Stimulated activated CD8-positive, alpha-beta memory T cell treated with anti-CD3 and anti-CD28 coated beads, Interleukin-4, amount 100 ng/mL, for 48 hours (primary cell): ENCODE measurements around the gene GIMAP8.
"Not testable (repeated sequence)": the region's sequence is repeated elsewhere in the genome, so short reads cannot be mapped to it uniquely, and the experiment has no call there.

Experiments used
- DNase-seq: peaks from one replicate; pipeline ENCODE4 v3.0.0-alpha.2; 2020

The GIMAP8 gene

GRCh38 chr7:150468241-150468640, 17.8 kb downstream of the GIMAP8 start:
- DNase-seq: no peak

DNA sequence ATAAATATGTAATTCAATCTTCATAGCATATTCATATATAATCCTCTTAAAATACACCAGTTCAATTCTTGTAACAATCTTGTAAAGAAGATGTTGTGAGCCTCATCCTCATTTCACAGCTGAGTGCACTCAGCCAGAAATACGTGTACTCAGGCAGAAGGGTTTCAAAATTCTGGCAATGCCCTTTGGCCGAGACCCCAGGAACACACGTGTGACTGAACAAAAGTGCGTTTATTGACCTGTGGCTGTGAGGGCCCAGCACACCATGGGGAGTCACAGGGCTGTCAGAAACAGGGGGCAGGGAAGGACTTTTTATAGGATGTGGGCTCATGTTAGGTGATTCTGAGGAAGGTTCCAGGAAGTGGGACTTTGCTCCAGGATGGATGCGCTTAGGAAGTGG, 21.5 kb downstream of the GIMAP8 start:
- no peak for DNase-seq

GRCh38 chr7:150473902-150474301, 23.5 kb downstream of the GIMAP8 start:
- no peak for DNase-seq

DNA sequence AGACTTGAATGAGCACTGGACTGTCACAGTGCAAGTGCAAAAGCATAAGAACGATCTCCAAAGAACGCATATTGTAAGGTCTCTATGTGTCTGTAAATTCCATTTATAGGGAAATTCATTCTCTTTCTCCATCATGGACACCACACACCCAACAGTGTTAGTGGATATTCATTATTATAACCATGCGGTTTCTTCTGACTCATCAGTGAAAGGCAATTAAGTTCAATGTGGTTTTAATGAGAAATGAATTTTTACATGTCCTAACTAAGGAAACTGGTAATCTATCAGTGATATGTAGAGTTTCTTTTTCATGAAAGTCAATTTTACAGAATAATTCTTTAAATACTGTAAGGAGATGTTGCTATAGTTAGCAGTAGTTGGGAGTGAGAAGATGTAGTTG, 25.9 kb downstream of the GIMAP8 start:
- DNase-seq: no peak

GRCh38 chr7:150476819-150477631, 26.6 kb downstream of the GIMAP8 start:
- peak; percentile 59 for DNase-seq

- no peak for DNase-seq
Measured at GRCh38 chr7:150479023-150479716, 28.7 kb downstream of the GIMAP8 start.

DNA sequence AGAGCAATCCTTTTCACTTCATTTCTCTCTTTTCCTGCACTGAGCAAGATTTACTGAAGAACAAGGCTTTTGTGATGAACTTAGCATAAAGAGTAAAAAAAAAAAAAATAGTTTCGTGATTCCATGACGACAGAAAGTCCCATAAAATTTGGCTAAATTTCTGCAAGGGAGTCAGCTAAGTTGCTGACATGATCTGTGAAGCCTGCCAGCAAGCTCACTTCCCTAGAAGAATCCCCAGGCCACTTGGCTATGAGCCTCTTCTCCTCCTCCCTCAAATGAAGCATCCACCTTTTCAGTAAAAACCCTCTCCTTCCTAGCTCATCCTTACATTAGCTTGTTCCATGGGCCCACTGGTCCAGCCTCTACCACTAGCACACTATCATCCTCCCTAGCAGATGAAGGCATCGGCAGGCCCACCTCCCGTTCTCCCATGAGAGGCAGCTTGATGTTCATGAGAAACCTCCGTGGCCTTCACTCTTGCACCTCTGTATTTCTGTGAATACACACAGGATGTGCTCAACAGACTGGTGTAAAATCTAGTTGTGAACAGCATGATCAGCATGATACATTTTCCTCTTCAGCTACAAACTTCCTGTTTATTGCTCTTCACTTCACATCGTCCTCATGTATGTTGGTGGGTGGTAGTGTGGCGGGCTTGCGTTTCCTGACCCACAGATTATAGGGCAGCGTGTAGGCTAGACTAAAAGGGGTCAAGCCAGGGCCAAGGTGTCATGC, 30.9 kb downstream of the GIMAP8 start:
- peak; percentile 63 for DNase-seq

- DNase-seq: no peak
Measured at GRCh38 chr7:150481922-150482321, 31.5 kb downstream of the GIMAP8 start.

- not testable (repeated sequence) for DNase-seq
Measured at GRCh38 chr7:150483514-150483913, 33.1 kb downstream of the GIMAP8 start.

GRCh38 chr7:150484071-150484470, 33.6 kb downstream of the GIMAP8 start:
- not testable (repeated sequence) for DNase-seq

GRCh38 chr7:150487625-150488024, 37.2 kb downstream of the GIMAP8 start:
- no peak for DNase-seq

DNA sequence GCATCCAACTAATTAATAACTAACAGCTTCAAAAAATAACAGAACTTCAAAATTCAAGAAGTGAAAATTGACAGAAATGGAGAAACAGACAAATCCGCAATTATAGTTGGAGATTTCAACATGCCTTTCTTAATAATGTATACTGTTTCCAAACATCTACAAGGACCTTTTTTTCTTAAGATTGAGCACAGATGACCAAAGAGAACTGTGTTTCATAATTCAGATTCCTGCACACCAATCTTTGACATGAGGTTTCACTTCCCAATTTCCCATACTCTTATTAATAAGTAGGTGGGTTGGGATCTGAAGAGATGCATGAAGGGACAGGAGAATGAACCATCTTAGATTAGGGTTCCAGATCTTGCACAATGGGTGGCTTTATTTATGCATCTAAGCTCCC, 39.4 kb downstream of the GIMAP8 start:
- no peak for DNase-seq

GRCh38 chr7:150493442-150493841, 43.0 kb downstream of the GIMAP8 start:
- DNase-seq: not testable (repeated sequence)

GRCh38 chr7:150502519-150502918, 52.1 kb downstream of the GIMAP8 start:
- no peak for DNase-seq

GRCh38 chr7:150503155-150503554, 52.7 kb downstream of the GIMAP8 start:
- DNase-seq: no peak

- no peak for DNase-seq
Measured at GRCh38 chr7:150503581-150503980, 53.2 kb downstream of the GIMAP8 start.

GRCh38 chr7:150507947-150508602, 57.6 kb downstream of the GIMAP8 start:
- no peak for DNase-seq

DNA sequence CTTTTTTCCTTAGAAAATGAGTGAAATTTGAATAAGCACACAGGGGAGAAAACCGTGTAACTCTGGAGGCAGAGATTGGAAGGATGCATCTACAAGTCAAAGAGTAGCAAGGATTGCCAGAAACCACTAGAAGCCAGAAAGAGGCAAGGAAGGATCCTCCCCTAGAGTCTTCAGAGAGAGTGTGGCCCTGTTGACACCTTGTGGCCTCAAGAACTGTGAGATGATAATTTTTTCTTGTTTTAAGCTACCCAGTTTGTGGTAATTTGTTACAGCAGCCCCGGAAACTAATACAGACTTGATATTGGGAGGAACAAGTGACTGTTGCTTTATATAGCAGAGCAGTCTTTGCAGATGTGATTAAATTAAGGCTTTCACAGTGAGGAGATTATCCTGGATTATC, 60.6 kb downstream of the GIMAP8 start:
- DNase-seq: no peak

DNA sequence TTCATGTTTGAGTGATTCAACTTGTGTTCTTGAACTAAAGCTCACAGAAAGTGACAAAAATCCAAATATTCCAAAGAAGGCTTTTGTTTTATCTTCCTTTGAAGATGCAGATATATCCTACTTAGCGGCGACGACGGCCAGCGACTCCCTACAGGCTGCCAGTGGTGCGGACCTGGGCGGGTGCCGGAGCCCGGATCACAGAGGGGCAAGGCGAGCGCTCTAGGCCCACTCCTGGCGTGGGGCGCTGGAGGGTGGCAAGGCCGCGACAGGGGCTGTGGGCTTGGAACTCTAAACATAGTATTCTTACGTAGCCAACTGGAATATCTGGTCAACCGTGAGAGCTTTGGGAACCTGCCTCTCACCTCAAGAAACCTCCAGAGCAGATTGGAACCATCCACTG, 63.3 kb downstream of the GIMAP8 start:
- DNase-seq: no peak

DNA sequence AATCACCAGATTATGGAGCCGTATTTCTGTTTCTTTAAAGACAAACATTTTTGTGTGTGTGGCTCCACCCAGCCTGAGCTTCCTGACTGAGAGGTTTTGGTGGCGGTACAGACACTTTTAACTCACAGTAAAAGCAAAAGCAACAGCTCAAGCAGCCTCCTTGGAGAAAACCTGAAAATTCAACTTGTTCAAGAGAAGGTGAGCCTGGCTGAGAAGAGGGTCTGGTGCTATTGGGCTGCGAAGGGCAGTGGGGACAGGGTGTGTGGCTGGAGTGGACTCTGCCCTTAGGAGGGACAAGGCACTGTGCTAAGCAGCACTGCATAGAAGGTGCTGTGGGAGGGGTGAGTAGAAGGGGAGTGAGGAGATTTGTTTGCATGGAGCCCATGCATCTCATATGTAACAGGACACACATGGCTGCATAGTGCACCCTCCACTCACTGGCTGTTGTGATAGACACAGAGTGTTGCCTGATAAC, 64.4 kb downstream of the GIMAP8 start, which contains the start of gene GIMAP7:
Gene GIMAP7 (plus strand): TSS at position 125 of the 475 bp plus-strand sequence. CDS start 5,103 bp downstream, outside the sequence.
- peak; percentile 60 for DNase-seq

GRCh38 chr7:150515248-150516147, 65.1 kb downstream of the GIMAP8 start:
- DNase-seq: no peak
